ENCODE measurements around the gene PCGF5. TPM values are rescaled to one million over a fixed set of nuclear protein-coding genes. Genes with fewer than 3 reads are reported as not detected.
A peak's percentile ranks its signal among the peaks of the same experiment; 100 is the strongest.
"Not testable (repeated sequence)": the region's sequence is repeated elsewhere in the genome, so short reads cannot be mapped to it uniquely, and the experiment has no call there.

PCGF5 gene
- polyA plus RNA-seq, 1 experiment: 13.8 TPM

- DNase-seq (ENCODE audit: low read depth, low spot score): no peak
- H3K9me3 ChIP-seq (ENCODE audit: control insufficient read depth, insufficient read depth, low read length): no peaks in the 10 kb centered on the region
- H3K4me3 ChIP-seq (ENCODE audit: low read depth, low read length): no peak overlapping the region
- ChIA-PET CTCF (interaction anchor here (0.6 to 7.8 kb wide), 43 partner anchors 9 to 386 kb away, joined by 3 to 189 read pairs (median 5); no protein-coding TSS in a partner anchor), POLR2A (interaction anchor here (1.6 kb wide), 1 partner anchor 88 kb away, joined by 6 read pairs; no protein-coding TSS in a partner anchor)
- H3K27ac ChIP-seq (ENCODE audit: low read depth, low read length): no peak overlapping the region
- no peaks in the 10 kb centered on the region for H3K27me3 ChIP-seq (ENCODE audit: control insufficient read depth, insufficient read depth, low read length)
- TF ChIP-seq CTCF (IDR thresholded peaks at IDR 0.05; ENCODE audit: low read depth, low read length): peak; percentile 93
Measured at GRCh38 chr10:91251430-91252056, 31.1 kb downstream of the PCGF5 start.

- Histone ChIP-seq H3K27me3 (ENCODE audit: control insufficient read depth, insufficient read depth, low read length) (no peaks in the 10 kb centered on the region), H3K27ac (ENCODE audit: low read depth, low read length) (no peak overlapping the region), H3K4me3 (ENCODE audit: low read depth, low read length) (no peak overlapping the region), H3K9me3 (ENCODE audit: control insufficient read depth, insufficient read depth, low read length) (no peaks in the 10 kb centered on the region)
- no peak for DNase-seq (ENCODE audit: low read depth, low spot score)
- POLR2A ChIA-PET: no interaction called here
- CTCF ChIA-PET: interaction anchor here (1.4 to 7.8 kb wide), 3 partner anchors 246 to 388 kb away, joined by 3 to 189 read pairs (median 169); no protein-coding TSS in a partner anchor
- no peak for TF ChIP-seq CTCF (IDR thresholded peaks at IDR 0.05; ENCODE audit: low read depth, low read length)
Measured at GRCh38 chr10:91253300-91253699, 32.8 kb downstream of the PCGF5 start.

GRCh38 chr10:91257310-91257709 is 36.8 kb downstream of the PCGF5 start:
- POLR2A ChIA-PET: no interaction called here

GRCh38 chr10:91260417-91260816 is 40.0 kb downstream of the PCGF5 start:
- H3K4me3 ChIP-seq (ENCODE audit: low read depth, low read length); POLR2A ChIA-PET; H3K27me3 ChIP-seq (ENCODE audit: control insufficient read depth, insufficient read depth, low read length); DNase-seq (ENCODE audit: low read depth, low spot score); H3K9me3 ChIP-seq (ENCODE audit: control insufficient read depth, insufficient read depth, low read length); H3K27ac ChIP-seq (ENCODE audit: low read depth, low read length): not testable (repeated sequence)
- CTCF ChIA-PET: interaction anchor here (0.7 to 1.3 kb wide), 5 partner anchors 8 to 349 kb away, joined by 3 to 6 read pairs (median 4); no protein-coding TSS in a partner anchor

More at GRCh38 chr10:91257310-91257709, 36.8 kb downstream of the PCGF5 start:
- no peak overlapping the region for H3K4me3 ChIP-seq (ENCODE audit: low read depth, low read length)
- no peaks in the 10 kb centered on the region for H3K9me3 ChIP-seq (ENCODE audit: control insufficient read depth, insufficient read depth, low read length)
- TF ChIP-seq CTCF (IDR thresholded peaks at IDR 0.05; ENCODE audit: low read depth, low read length): no peak
- no peak for DNase-seq (ENCODE audit: low read depth, low spot score)
- H3K27ac ChIP-seq (ENCODE audit: low read depth, low read length): no peak overlapping the region
- H3K27me3 ChIP-seq (ENCODE audit: control insufficient read depth, insufficient read depth, low read length): no peaks in the 10 kb centered on the region
- CTCF ChIA-PET: interaction anchor here (0.6 kb wide), 1 partner anchor 168 kb away, joined by 3 read pairs; no protein-coding TSS in a partner anchor

- no peak for DNase-seq (ENCODE audit: low read depth, low spot score)
- CTCF ChIA-PET: interaction anchor here (1.1 kb wide), 1 partner anchor 27 kb away, joined by 4 read pairs; no protein-coding TSS in a partner anchor
Measured at GRCh38 chr10:91271886-91272285, 51.4 kb downstream of the PCGF5 start.

More at GRCh38 chr10:91271886-91272285, 51.4 kb downstream of the PCGF5 start:
- Histone ChIP-seq H3K27me3 (ENCODE audit: control insufficient read depth, insufficient read depth, low read length) (no peaks in the 10 kb centered on the region), H3K4me3 (ENCODE audit: low read depth, low read length) (no peak overlapping the region), H3K27ac (ENCODE audit: low read depth, low read length) (no peak overlapping the region), H3K9me3 (ENCODE audit: control insufficient read depth, insufficient read depth, low read length) (no peaks in the 10 kb centered on the region)
- no peak for TF ChIP-seq CTCF (IDR thresholded peaks at IDR 0.05; ENCODE audit: low read depth, low read length)
- POLR2A ChIA-PET: no interaction called here
